ENCODE measurements around the gene ACP4.
"Not testable (repeated sequence)": the region's sequence is repeated elsewhere in the genome, so short reads cannot be mapped to it uniquely, and the experiment has no call there.

The ACP4 gene

GRCh38 chr19:50797781-50798658 lies 7.8 kb downstream of the ACP4 start:
- DNase-seq (ENCODE audit: low spot score) = no peak

DNA sequence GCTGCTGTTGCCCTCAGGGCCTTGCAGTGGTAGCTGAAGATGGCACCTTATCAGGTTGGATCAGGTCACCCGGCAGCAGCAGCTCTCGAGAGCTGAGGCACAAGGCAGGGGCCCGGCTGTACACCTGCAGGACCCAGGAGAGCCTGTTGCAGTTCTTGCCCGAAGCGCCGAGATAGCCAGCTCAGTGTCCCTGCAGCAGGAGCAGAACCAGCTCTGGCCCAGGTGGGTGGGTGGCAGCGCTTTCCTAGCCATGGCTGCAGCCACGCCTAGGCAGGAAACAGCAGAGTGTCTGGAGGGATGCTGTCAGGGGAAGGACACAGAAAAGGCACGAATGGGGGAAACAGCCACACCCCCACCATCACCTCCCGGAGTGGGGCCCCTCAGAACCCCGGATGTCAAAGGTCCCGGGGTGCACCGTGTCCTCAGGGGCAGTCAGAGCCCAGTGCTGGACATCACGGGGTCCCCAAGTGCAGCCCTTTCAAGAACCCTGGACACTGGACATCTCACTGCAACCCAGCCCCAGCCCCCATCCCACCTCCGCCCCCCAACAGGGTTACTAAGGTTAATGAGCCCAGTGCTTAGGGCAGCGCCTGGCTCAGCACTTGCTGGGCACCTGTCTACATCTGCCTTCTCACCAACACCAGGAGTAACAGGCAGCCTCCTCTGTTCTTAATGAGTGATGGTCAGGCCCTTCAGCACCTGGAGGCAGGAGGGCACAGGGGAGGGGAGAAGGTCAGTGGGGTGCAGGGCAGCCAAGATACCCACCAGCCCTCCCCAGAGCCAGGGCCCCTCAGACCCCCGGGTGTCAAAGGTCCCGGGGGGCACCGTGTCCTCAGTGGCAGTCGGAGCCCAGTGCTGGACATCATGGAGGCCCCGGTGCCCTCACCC lies 8.7 kb downstream of the ACP4 start:
- no peak for DNase-seq (ENCODE audit: low spot score)

DNA sequence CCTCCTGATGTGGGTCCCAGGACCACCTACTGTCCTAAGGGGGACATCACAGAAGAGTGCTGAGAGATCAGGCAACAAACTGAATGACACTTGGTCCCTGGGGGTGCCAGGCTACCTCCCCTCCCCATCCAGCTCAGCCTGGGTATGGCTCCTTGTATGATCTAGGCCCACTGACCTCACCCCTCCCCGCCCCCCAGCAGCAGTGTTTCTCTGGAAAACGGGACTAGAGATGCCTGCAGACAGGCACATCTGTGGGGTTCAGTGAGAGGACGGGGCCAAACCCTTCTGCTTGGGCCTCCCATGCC lies 9.3 kb downstream of the ACP4 start:
- no peak for DNase-seq (ENCODE audit: low spot score)

- no peak for DNase-seq (ENCODE audit: low spot score)
Measured at GRCh38 chr19:50801107-50801506, 10.9 kb downstream of the ACP4 start.

- peak; percentile 39 for DNase-seq (ENCODE audit: low spot score)
Measured at GRCh38 chr19:50803633-50804419, 13.6 kb downstream of the ACP4 start.

GRCh38 chr19:50804420-50805272 lies 14.4 kb downstream of the ACP4 start:
- DNase-seq (ENCODE audit: low spot score) = peak; percentile 99

GRCh38 chr19:50808856-50809255 lies 18.6 kb downstream of the ACP4 start:
- DNase-seq (ENCODE audit: low spot score) = no peak

GRCh38 chr19:50811622-50812238 lies 21.5 kb downstream of the ACP4 start:
- DNase-seq (ENCODE audit: low spot score) = not testable (repeated sequence)

DNA sequence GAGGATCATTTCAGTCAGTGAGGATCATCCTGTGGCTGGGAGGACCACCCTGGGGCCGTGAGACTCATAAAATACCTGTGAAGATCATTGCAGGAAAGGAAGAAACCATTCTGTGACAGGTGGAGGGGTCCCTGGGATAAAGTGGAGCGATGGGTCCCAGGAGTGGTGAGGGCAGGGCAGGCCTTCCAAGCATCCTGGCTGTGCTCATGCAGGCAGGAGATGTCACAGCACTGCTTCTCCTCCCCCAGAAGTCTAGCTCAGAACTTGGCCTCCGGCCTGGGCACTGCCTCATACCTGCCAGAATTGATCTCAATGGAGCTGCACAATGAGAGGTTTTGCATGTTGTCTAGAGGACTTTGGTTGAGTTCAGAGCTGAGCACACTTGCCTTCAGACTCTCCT lies 22.3 kb downstream of the ACP4 start:
- no peak for DNase-seq (ENCODE audit: low spot score)

GRCh38 chr19:50814883-50815282 lies 24.7 kb downstream of the ACP4 start:
- DNase-seq (ENCODE audit: low spot score) = no peak

GRCh38 chr19:50815439-50815838 lies 25.2 kb downstream of the ACP4 start:
- no peak for DNase-seq (ENCODE audit: low spot score)

DNA sequence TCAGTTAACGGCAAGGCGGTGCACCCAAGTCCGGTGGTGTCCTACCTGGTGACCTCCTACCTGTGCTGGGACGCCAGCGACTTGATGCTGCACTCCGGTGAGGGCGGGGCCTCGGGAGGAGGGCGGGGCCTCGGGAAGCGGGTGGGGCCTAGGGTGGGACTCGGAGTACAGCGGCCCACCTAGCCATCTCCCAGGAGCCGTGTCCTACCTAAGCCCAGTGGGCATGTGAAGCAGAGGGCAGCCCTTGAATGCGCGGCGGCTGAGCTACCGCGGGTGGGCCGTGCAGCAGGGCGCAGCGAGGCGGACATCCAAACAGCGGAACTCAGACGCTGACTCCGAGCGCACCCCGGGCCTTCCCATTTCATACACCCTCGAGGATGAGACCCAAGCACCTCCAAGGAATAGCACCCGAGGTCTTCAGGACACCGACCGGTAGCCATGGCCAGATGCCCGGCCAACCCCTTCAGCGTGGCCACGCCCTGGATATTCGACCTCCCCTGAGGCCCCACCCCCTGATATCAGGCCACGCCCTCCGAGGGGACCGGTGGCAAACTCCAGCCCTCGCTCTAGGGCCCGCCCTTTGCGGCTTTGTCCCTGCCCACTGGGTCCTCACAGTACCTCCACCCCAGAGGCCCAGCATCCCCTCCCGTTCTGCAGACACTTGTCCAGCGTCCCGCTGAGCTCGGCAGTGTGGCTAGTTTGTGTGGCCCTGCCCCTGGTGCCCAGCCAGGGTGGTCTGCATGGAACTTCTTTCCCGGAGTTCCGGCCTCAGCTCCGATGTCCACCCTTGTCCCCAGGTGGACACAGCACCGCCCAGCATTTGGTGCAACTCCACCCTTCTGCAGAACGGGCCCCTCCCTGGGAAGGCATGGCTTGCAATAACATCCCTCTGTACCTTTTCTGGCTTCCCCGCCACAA lies 28.0 kb downstream of the ACP4 start:
- peak; percentile 67 for DNase-seq (ENCODE audit: low spot score)

DNA sequence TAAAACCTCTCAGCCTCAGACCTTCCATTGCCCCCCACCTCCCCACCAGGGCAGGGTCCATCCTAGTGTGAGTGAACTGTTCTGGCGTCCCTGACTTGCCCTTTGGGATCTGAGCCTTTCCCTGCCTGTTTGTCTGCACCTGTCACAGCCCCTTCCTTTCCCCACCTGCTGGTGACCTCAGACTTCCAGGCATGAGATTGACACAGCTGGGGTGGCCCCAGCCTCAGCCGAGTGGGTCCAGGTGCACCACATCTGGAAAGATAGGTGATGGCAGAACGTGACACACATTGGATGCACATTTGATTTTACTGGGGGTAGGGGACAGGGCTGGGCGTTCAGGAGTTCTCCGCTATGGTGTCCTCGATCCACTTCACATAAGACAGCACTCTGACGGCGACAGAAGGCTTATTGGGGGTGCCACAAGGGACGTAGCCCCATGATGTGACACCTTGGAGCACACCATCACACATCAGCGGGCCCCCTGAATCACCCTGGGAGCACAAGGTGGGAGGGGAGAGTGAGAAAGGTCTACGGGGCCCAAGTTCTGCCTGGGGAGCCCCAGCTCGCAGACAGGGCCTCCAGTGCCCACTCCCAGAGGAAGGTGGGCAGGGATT lies 28.8 kb downstream of the ACP4 start:
- no peak for DNase-seq (ENCODE audit: low spot score)

DNA sequence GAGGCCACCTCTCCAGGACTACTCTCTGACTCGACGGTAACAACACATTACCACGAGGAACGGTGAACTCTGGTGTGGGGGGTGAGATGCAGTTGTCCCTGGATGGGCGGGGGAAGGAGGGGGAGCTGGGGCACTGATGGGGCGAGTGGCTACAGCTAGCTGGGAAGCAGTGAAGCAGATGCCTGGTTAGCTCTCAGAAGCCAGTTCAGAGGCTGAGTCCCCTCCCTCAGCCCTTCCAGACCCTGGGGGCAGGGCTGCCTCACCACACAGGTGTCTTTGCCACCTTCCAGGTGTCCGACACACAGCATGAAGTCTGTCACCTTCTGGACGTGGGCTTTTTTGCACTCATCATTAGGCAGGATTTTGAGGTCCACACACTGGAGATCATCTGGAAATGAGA lies 29.4 kb downstream of the ACP4 start:
- no peak for DNase-seq (ENCODE audit: low spot score)

DNA sequence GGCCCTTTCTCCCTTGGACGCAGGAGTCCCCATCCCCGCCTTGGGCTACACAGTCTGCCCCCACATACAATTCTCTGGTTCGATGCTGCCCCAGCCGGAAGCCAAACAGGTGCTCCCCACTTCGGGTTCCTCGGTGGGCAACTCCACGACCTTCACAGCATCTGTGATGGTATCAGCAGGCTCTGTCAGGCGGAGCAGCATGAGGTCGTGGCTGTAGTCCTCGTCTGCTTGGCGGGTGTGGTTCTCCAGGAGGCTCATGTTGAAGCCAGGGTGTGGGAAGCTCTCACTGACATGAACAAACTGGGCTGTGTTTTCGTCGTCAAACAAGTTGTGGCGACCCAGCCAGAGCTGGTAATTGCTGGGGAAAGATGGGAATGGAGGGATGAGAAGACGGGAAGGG lies 29.9 kb downstream of the ACP4 start:
- no peak for DNase-seq (ENCODE audit: low spot score)

- DNase-seq (ENCODE audit: low spot score) = no peak
Measured at GRCh38 chr19:50820549-50821247, 30.5 kb downstream of the ACP4 start.

DNA sequence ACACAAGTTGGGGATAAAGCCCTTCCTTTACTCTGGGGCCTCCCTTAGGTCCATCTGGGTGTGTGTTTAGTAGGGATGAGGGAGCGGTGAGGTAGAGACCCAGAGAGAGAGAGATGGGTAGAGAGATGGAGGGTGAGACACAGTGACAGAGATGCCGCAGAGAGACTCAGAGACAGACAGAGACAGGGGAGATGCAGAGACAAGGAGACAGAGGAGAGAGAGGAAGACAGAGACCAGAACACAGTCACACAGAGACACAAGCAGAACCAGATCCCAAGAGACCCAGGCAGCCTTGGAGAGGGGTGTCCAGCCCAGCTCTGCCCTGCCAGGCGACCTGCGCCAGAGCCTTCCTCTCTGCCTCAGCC lies 31.0 kb downstream of the ACP4 start:
- DNase-seq (ENCODE audit: low spot score) = no peak

- no peak for DNase-seq (ENCODE audit: low spot score)
Measured at GRCh38 chr19:50821622-50822021, 31.4 kb downstream of the ACP4 start.

DNA sequence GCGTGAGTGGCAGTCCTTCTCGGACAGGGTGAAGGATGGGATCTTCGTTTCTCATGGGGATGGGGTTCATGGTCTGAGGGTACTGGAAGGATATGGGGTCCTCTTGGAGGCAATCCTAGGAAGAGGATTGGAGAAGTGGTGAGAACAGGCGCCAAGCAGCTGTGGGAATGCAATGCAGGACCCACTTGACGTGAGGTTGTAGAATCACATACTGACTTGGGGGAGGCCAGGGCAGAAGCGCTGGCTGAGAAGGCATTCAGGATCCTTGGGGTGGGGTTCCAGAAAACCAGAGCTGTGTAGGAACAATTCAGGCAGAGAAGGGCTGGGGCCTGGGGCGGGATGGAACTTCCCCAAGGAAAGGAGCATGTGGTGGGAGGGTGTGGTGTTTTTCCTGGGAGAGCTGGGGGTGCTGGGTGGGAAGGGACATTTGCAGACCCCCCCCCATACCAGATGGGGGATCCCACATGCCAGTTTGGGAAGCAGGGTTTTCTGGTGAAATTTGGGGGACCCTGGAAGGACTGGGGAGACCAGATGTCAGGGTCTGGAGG lies 32.5 kb downstream of the ACP4 start:
- DNase-seq (ENCODE audit: low spot score) = no peak
